Measurements from ENCODE around the gene GUCA1C. TPM values are rescaled to one million over a fixed set of nuclear protein-coding genes. Genes with fewer than 3 reads are reported as not detected.

The GUCA1C gene
- total RNA-seq, 1 experiment from 2014 or later: not detected

DNA sequence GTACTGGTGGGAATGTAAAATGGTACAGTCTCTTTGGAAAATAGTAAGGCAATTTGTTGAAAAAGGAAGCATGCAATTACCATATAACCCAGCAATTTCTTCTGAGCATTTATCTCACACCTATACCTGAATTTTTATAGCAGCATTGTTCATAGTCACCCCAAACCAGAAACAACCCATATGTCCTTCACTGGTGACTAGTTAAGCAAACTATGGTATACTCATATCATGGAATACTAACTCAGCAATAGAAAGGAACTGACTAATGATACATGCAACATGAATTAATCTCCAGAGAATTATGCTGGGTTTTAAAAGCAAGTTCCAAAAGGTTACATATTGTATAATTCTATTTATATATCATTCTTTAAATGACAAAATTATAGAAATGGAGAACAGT lies 70.9 kb downstream of the GUCA1C start:
- H4K20me1 ChIP-seq (ENCODE audit: low read length): no peaks in the 10 kb centered on the region
- POLR2A ChIA-PET (ENCODE audit: unreplicated experiment): no interaction called here
- H2AFZ ChIP-seq (ENCODE audit: low read length): no peak overlapping the region
- no peaks in the 10 kb centered on the region for H3K4me1 ChIP-seq (ENCODE audit: insufficient read depth, low read length)
- H3K9ac ChIP-seq (ENCODE audit: low read length): no peak overlapping the region
- H3K4me2 ChIP-seq (ENCODE audit: low read length): no peak overlapping the region
- peaks cover 55% of the 10 kb centered on the region for H3K27me3 ChIP-seq (ENCODE audit: low read length)
- no peaks in the 10 kb centered on the region for H3K36me3 ChIP-seq (ENCODE audit: low read depth, low read length)
- TF ChIP-seq, protein P1, sequence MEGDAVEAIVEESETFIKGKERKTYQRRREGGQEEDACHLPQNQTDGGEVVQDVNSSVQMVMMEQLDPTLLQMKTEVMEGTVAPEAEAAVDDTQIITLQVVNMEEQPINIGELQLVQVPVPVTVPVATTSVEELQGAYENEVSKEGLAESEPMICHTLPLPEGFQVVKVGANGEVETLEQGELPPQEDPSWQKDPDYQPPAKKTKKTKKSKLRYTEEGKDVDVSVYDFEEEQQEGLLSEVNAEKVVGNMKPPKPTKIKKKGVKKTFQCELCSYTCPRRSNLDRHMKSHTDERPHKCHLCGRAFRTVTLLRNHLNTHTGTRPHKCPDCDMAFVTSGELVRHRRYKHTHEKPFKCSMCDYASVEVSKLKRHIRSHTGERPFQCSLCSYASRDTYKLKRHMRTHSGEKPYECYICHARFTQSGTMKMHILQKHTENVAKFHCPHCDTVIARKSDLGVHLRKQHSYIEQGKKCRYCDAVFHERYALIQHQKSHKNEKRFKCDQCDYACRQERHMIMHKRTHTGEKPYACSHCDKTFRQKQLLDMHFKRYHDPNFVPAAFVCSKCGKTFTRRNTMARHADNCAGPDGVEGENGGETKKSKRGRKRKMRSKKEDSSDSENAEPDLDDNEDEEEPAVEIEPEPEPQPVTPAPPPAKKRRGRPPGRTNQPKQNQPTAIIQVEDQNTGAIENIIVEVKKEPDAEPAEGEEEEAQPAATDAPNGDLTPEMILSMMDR (conservative IDR thresholded peaks at IDR 0.05; ENCODE audit: low read depth, low read length): no peak
- TF ChIP-seq EZH2phosphoT487 (IDR thresholded peaks at IDR 0.05; ENCODE audit: borderline replicate concordance, low read length): no peak
- no peak for TF ChIP-seq EZH2 (IDR thresholded peaks at IDR 0.05; ENCODE audit: low read length, unreplicated experiment)
- H3K79me2 ChIP-seq (ENCODE audit: low read length): no peaks in the 10 kb centered on the region
- CTCF ChIA-PET: no interaction called here
- intact Hi-C loops (cut with micrococcal nuclease): no loop called here
- no peak overlapping the region for H3K4me3 ChIP-seq (ENCODE audit: low read length)
- no peak for DNase-seq
- no TSS peak for BruUV-seq (replicated peaks)
- no peaks in the 10 kb centered on the region for H3K9me3 ChIP-seq (ENCODE audit: low read length)
- no peaks in the 10 kb centered on the region for H3F3A ChIP-seq (ENCODE audit: low read length, unreplicated experiment)
- ATAC-seq: no peak
- H3K27ac ChIP-seq (ENCODE audit: low read length): no peak overlapping the region
- H3K9me2 ChIP-seq (replicated peaks; ENCODE audit: low read length): no peaks in the 10 kb centered on the region

- TF ChIP-seq EZH2 (IDR thresholded peaks at IDR 0.05; ENCODE audit: low read length, unreplicated experiment): no peak
- TF ChIP-seq, protein P1 (conservative IDR thresholded peaks at IDR 0.05; ENCODE audit: low read depth, low read length): peak; percentile 51
- H3F3A ChIP-seq (ENCODE audit: low read length, unreplicated experiment): no peaks in the 10 kb centered on the region
- no peak overlapping the region for H3K4me3 ChIP-seq (ENCODE audit: low read length)
- H2AFZ ChIP-seq (ENCODE audit: low read length): no peak overlapping the region
- ChIA-PET CTCF (no interaction called here), POLR2A (ENCODE audit: unreplicated experiment) (no interaction called here)
- no peak overlapping the region for H3K4me2 ChIP-seq (ENCODE audit: low read length)
- no peak overlapping the region for H3K27ac ChIP-seq (ENCODE audit: low read length)
- H3K27me3 ChIP-seq (ENCODE audit: low read length): peaks cover 61% of the 10 kb centered on the region
- intact Hi-C loops (cut with micrococcal nuclease): no loop called here
- peak; percentile 32 for DNase-seq
- no peaks in the 10 kb centered on the region for H3K79me2 ChIP-seq (ENCODE audit: low read length)
- no peaks in the 10 kb centered on the region for H4K20me1 ChIP-seq (ENCODE audit: low read length)
- H3K9ac ChIP-seq (ENCODE audit: low read length): no peak overlapping the region
- no TSS peak for BruUV-seq (replicated peaks)
- no peaks in the 10 kb centered on the region for H3K36me3 ChIP-seq (ENCODE audit: low read depth, low read length)
- no peaks in the 10 kb centered on the region for H3K9me2 ChIP-seq (replicated peaks; ENCODE audit: low read length)
- no peaks in the 10 kb centered on the region for H3K9me3 ChIP-seq (ENCODE audit: low read length)
- no peaks in the 10 kb centered on the region for H3K4me1 ChIP-seq (ENCODE audit: insufficient read depth, low read length)
- ATAC-seq: no peak
These were observed 73.8 kb downstream of the GUCA1C start for GRCh38 chr3:108879915-108880314.

DNA sequence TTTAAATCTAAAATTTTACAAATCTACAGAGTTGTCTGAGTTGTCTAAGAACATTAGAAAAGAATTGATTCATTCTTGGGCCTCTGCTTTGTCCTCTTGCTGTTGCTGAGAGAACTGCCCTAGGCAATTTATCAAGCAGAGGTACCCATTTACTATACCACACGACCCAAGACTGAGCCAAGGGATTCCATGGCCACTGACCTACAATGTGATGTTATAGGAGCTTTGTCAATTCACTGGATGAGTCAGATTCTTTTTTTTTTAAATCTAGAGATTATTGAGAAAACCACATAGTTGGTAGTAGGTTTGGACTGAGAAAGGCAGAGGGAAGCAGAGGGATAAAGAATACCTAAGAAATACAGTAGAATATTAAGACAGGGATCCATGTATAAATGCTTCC lies 75.8 kb downstream of the GUCA1C start:
- no peak for TF ChIP-seq EZH2 (IDR thresholded peaks at IDR 0.05; ENCODE audit: low read length, unreplicated experiment)
- TF ChIP-seq, protein P1 (conservative IDR thresholded peaks at IDR 0.05; ENCODE audit: low read depth, low read length): no peak
- TF ChIP-seq EZH2phosphoT487 (IDR thresholded peaks at IDR 0.05; ENCODE audit: borderline replicate concordance, low read length): no peak
- POLR2A ChIA-PET (ENCODE audit: unreplicated experiment): no interaction called here
- Histone ChIP-seq H3K9me2 (replicated peaks; ENCODE audit: low read length) (no peaks in the 10 kb centered on the region), H3K27me3 (ENCODE audit: low read length) (peaks cover 58% of the 10 kb centered on the region), H3K4me1 (ENCODE audit: insufficient read depth, low read length) (no peaks in the 10 kb centered on the region), H3F3A (ENCODE audit: low read length, unreplicated experiment) (no peaks in the 10 kb centered on the region), H3K4me3 (ENCODE audit: low read length) (no peak overlapping the region), H4K20me1 (ENCODE audit: low read length) (no peaks in the 10 kb centered on the region), H2AFZ (ENCODE audit: low read length) (no peak overlapping the region), H3K36me3 (ENCODE audit: low read depth, low read length) (no peaks in the 10 kb centered on the region), H3K9ac (ENCODE audit: low read length) (no peak overlapping the region), H3K79me2 (ENCODE audit: low read length) (no peaks in the 10 kb centered on the region), H3K27ac (ENCODE audit: low read length) (no peak overlapping the region), H3K9me3 (ENCODE audit: low read length) (no peaks in the 10 kb centered on the region), H3K4me2 (ENCODE audit: low read length) (no peak overlapping the region)
- DNase-seq (no peak), ATAC-seq (no peak)
- intact Hi-C loops (cut with micrococcal nuclease): no loop called here
- BruUV-seq (replicated peaks): no TSS peak
- CTCF ChIA-PET: no interaction called here

All from PC-3 (cell line).